Measurements from ENCODE around the gene DPPA4.

DNA sequence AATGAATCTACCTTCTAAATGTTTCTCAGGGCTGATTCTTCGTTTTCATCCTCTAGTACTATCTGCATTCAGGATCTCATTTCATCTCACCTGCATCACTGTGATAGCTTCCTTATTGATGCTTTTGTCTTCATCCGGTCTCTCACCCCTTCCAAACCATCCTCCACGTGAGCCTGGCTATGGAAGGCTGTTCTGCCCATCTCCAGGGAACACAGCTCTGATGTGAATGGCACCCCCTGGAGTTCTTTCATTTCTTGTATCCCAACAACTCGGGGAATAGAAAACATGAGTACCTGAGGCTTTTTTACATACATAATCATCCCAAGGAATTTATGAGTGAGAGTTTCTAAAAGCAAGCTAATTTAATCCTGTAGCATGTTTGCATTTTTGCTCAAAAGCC lies 8.8 kb upstream of the DPPA4 start:
- TF ChIP-seq, protein P1, sequence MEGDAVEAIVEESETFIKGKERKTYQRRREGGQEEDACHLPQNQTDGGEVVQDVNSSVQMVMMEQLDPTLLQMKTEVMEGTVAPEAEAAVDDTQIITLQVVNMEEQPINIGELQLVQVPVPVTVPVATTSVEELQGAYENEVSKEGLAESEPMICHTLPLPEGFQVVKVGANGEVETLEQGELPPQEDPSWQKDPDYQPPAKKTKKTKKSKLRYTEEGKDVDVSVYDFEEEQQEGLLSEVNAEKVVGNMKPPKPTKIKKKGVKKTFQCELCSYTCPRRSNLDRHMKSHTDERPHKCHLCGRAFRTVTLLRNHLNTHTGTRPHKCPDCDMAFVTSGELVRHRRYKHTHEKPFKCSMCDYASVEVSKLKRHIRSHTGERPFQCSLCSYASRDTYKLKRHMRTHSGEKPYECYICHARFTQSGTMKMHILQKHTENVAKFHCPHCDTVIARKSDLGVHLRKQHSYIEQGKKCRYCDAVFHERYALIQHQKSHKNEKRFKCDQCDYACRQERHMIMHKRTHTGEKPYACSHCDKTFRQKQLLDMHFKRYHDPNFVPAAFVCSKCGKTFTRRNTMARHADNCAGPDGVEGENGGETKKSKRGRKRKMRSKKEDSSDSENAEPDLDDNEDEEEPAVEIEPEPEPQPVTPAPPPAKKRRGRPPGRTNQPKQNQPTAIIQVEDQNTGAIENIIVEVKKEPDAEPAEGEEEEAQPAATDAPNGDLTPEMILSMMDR (IDR thresholded peaks at IDR 0.05; ENCODE audit: low read depth, low read length) = no peak
- no peak for TF ChIP-seq POLR2A (IDR thresholded peaks at IDR 0.05; ENCODE audit: extremely low read depth, insufficient read length)

All from NB4 (cell line).